ENCODE results near the gene ZSCAN12.
"Not testable (repeated sequence)": the region's sequence is repeated elsewhere in the genome, so short reads cannot be mapped to it uniquely, and the experiment has no call there.

ZSCAN12 gene

DNA sequence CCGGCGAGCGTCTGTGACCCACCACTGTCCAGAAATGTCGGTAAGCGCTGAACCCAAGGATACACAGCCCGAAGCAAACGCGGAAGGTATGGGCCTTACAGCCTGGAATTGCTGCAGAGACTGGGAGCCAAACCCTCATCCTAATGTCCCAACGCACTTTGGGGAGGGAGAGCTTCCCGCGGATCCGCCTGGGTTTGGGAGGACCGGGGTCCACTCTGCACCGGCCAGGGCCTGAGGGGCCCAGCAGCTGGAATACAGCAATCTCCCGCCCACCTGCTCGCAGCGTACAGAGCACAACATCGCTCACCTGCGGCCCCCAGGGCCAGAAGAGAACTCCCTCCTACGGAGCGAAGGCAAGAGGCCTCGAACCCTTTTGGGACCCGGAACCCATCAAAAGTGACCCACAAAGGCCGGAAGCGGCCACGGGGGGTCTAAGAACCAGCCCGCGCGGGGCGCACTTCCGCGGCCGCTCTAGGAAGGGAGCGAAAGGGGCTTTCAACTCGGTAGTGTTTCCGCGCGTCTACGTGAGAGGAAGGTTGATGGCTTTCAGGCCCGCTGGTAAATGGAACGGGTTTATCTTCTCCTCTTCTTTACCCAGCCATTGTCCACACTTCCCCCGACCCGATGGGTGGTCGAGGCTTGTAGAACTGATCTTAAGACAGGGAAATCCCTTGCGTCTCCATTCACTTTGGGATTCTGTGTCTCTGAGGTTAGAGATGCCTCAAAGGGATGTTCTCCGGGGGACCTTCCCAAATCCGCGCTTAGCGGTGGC, at the start of gene ZSCAN12:
Gene ZSCAN12, minus strand, starts transcription at position 398 of the 772 bp plus-strand sequence. CDS start 1,342 bp downstream, outside the sequence.
- DNase-seq: peak; percentile 93

DNA sequence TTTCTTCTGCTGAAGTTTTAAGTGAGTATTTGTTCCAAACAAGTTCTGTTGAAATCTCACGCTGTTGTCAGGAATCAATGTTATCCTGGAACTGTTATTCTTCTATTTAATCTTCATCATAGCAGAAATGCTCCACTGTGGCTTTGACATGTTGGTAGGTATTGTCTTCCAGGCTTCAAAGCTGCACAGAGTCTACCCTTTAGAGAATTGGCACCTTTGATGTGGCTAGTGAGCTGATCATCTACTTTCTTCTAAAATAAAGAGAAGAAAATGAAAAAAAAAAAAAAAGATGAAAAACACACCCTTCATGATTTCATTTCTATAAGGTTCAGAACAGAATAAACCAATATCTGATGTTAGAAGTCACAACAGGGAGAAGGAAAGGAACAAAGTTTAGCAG, 49.5 kb upstream of the ZSCAN12 start:
- no peak for DNase-seq

DNA sequence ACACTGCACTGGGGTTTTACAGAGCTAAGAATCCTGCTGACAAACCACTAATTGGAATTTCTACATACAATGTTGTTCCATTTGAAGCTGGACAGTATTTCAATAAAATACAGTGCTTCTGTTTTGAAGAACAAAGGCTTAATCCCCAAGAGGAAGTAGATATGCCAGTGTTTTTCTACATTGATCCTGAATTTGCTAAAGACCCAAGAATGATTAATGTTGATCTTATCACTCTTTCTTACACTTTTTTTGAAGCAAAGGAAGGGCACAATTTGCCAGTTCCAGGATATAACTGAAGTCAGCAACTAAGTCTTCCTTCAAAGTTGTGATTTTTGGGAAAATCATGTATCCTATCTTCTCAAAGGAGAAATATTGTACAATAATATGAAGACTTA, 48.0 kb upstream of the ZSCAN12 start:
- DNase-seq: not testable (repeated sequence)

DNA sequence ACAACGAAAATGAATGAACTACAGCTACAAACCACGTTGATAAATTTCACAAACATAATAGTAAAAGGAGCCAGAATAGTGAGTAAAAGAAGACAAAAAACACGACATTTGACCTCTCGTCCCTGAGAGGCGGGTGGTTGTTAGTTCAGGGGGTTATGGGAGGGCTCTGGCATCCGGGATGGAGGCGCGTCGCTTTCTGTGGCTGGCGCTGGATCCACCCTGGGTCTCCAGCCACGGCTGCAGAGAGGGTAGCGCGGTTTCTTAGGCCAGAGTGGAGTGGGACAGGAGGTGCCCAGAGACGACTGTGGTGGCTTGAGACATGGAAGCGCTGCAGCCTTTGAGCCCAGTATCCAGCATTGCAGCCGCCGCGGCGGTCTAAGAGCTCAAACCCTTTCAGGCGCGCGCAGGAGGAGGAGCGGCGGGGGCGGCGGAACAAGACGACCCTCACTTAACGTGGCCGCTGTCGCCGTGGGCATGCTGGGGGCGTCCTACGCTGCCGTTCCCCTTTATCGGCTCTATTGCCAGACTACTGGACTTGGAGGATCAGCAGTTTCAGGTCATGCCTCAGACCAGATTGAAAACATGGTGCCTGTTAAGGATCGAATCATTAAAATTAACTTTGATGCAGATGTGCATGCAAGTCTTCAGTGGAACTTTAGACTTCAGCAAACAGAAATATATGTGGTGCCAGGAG, 47.4 kb upstream of the ZSCAN12 start:
- DNase-seq: no peak

DNA sequence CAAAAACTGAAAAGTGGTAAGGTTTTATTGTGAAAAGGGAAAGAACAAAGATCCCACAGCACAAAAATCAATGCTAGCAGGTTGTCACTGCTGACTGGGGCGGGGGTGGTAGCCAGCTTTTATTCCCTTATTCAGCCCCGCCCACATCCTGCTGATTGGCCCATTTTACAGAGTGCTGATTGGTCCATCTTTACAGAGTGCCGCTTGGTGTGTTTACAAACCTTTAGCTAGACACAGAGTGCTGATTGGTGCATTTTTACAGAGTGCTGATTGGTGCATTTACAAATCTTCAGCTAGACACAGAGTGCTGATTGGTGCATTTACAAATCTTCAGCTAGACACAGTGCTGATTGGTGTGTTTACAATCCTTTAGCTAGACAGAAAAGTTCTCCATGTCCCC, 45.2 kb upstream of the ZSCAN12 start:
- DNase-seq: not testable (repeated sequence)

DNA sequence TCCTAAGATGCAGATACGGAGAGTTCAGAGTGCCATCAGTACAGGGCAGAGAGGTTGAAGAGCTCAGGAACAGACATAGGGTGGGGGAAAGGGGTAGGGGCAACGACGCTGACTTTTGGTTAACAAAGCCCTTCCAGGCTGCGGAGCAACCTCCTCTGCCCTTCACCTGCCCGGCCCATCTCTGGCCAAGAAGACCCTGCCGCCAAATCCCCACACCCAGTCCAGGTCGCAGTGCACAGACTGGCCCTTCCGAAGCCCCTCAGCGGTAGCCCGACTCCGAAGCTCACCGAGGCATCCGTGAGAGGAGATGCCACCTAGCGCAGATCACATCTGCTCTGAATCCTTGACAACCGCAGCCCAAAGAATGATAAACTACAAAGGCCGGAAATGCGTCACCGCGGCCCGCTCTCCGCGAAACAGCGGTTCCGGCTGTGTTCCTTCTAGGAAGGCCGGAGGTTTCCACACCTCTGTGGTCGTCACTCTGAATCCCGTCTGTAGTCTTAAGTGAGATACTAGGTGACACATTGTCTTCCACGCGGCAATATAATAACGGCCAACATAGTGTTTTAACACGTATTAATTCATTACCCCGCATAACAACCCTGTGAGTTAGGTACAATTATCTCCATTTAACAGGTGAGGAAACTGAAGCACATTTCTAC, 43.7 kb upstream of the ZSCAN12 start, which contains the start of gene ZSCAN23:
Gene ZSCAN23, minus strand, starts transcription at position 380 of the 662 bp plus-strand sequence. CDS start 7,225 bp downstream, outside the sequence.
- peak; percentile 92 for DNase-seq

DNA sequence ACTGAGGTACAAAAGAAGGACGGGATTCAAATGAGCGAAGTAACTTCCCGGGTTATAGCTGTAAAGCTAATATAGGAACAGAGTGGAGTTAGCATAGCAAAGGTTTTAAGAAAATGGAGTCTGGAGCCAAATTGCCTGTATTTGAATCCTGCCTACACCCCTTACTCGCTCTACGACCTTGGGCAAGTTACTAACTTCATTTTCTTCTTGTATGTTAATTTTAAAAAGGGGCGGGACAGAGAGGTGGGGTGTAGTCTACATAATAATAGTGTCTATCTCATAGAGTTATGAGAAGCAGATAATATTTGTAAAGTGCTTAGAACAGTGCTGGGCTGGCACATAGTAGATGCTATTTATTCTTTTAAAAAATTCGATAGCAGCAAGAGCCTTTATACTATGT, 43.0 kb upstream of the ZSCAN12 start:
- DNase-seq: no peak

DNA sequence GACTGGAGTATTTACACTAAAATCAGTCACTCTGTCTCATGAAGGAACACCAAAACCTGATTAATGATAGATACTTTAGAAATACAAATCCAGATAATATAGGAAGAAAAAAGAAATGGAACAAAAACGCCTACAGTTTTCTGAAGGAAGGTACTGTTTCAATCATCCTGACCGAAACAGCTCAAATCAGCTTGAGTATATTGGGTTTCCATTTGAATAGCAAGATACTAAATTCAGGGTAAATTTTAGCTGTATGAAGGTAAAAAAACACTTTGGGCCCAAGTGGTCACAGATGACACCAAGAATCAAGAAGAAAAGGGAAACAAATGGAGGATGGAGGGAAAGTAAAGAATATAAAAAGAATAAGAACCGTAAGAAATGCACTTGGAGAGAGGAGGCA, 36.9 kb upstream of the ZSCAN12 start:
- no peak for DNase-seq

DNA sequence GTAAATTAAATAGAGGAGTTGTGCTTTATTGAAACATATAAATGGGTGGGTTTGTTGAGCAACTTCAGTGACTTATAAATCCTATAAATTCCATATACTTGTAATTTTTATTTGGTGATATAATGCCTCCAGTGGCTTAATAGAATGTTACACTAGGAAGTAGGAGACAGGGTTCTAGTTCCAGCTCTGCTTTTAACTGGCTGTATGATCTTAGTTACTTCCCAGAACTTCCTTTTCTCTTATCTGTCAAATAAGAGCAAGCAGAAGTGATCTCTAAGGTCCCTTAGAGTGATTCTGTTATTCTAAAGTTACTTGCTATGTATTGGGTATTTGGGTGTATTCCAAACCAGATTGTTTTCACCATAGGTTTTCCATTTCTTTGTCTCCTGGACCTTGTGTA, 33.6 kb upstream of the ZSCAN12 start:
- no peak for DNase-seq

DNA sequence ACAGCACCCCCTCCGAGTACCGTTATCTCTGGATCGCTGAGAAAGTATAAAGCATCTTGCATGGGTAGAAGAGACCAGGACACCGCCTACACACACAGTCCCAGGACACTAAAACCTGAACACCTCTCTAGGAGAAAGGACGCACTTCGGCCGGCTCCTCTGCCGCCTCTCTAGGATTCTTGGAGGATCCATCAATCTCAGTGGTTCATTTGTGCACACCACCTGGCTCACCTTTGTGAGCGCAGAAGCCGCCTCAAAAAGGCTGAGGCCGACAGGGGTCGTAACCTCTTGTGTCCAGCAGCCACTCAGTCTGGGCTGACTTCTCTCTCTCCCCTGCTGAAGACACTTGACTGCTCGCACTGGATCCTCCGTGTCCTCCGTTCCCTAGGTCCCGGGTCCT, 30.2 kb upstream of the ZSCAN12 start:
- no peak for DNase-seq

DNA sequence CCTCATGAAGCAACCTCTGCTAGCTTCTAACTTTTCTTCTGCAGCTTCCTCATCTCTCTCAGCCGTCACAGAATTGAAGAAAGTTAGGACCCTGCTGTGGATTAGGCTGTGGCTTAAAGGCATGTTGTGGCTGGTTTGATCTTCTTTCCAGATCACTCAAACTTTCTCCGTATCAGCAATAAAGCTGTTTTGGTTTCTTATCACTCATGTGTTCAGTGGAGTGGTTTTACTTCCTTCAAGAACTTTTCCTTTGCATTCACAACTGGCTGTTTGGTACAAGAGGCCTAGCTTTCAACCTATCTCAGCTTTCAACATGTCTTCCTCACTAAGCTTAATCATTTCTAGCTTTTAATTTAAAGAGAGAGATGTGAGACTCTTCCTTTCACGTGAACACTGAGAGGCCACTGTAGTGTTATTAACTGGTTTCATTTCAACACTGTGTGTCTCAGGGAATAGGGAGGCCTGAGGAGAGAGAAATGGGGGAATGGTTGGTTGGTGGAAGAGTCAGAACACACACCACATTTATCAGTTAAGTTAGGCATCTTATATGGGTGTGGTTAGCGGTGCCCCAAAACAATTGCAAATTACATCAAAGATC, 26.5 kb upstream of the ZSCAN12 start:
- no peak for DNase-seq

DNA sequence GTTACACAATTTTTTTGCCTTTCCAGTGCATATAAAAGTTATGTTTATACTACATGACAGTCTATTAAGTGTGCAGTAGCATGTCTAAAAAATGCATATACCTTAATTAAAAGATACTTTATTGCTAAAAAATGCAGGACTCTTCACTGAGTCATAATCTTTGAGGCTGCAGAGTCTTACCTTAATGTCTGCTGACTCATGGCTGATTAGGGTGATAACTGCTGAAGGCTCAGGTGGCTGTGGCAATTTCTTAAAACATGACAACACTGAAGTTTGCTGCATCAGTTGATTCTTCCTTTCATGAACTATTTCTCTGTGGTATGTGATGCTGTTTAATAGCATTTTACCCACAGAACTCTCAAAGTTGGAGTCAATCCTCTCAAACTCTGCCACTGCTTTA, 24.6 kb upstream of the ZSCAN12 start:
- DNase-seq: no peak

DNA sequence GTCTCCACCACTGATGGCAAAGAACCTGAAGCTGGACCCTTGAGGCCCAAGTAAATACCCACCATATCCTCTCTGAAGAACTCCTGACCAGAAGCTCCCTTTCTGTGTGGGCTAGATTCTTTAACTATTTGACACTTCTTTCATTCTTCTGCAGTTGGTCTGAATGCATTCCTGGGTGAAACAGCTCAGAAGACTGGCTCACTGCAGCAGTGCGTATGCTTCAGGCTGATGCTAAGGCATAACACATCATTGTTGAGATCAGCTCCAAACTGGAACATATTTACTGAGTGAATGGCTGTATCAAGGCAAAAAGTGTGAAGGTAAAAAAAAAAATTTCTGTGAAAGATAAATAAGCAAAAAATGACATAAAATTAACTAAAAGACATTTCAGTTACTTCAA, 24.0 kb upstream of the ZSCAN12 start:
- DNase-seq: no peak

DNA sequence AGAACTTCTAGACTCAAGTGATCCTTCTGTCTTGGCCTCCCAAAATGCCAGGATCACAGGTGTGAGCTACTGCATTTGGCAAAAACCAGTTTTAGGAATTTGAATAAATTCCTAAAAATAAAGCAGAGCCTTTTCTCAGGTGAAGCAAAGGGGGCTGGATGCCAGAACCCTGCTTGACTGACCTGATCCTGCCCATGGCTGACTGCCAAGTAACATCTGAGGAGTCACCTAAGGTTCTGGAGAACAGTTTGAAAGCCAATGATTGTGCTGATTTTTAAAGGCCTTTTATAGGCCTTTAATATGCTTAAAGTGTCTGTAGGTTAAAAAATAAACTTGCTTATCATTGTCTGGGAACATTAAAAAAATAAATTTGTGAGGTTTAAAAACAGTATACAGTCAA, 14.1 kb upstream of the ZSCAN12 start:
- no peak for DNase-seq

DNA sequence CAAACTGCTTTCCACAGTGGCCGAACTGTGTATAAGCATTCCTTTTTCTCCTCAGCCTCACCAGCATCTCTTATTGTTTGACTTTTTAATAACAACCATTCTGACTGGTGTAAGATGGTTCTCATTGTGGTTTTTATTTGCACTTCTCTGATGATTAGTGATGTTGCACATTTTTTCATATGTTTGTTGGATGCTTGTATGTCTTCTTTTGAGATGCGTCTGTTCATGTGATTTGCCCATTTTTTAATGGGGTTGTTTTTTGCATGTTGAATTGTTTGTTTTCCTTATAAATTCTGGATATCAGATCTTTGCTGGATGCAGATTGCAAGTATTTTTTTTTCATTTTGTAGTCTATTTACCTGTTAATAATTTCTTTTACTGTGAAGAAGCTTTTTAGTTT, 11.2 kb upstream of the ZSCAN12 start:
- no peak for DNase-seq

DNA sequence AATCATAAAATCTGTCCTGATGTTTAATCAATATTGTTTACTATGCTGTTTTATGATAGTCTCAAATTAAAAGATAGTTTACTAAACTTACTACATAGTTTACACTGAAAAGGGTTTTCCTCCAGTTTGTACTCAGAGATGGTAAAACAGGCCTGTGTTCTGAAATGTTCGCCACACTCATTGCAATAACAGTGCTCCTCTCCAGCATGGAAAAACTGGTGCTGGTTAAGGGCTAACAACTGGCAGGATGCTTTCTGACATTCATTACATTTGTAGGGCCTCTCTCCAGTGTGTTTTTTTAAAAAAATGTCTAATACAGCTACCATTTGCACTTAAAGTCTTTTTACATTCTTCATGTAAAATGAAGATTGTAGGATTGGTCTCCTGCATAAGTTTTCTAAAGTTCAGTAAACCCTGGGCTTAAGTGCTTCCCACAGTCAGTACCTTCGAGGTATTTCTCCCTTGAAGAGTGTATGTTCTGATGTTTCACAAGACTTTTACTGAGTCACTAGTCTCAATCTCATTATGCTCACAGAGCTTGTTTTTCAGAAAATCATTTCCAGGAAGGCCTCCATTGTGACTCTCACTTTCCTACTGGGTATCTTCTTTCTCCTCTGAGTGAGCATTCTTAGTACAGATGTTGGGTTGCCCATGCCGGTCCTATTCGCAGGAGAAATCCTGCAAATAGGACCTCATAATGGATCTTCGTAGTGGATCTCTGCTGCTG, 8.7 kb upstream of the ZSCAN12 start:
- no peak for DNase-seq

DNA sequence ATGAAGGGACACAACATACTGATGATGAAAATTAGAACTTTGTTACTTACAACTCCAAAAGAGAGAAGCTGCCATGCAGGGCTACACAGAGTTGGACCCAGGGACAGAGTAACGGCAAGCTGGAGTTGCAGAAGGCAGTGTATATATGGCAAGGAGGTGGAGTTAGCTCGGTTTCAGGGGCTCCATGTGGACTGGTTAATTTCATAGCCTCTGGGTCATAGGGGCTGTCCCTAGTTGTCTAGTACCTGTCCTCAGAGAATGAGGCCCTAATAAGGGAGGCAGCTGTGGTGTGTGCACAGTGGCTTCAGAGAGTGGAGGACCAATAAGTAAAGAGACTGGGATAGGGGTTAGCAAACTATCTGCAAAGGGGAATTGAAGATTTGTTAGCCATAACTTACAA, 7.9 kb upstream of the ZSCAN12 start:
- no peak for DNase-seq

DNA sequence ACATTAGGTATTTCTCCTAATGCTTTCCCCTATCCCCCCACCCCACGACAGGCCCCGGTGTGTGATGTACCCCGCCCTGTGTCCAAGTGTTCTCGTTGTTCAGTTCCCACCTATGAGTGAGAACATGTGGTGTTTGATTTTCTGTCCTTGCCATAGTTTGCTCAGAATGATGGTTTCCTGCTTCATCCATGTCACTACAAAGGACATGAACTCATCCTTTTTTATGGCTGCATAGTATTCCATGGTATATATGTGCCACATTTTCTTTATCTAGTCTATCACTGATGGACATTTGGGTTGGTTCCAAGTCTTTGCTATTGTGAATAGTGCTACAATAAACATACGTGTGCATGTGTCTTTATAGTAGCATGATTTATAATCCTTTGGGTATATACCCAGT, 4.4 kb upstream of the ZSCAN12 start:
- DNase-seq: not testable (repeated sequence)

DNA sequence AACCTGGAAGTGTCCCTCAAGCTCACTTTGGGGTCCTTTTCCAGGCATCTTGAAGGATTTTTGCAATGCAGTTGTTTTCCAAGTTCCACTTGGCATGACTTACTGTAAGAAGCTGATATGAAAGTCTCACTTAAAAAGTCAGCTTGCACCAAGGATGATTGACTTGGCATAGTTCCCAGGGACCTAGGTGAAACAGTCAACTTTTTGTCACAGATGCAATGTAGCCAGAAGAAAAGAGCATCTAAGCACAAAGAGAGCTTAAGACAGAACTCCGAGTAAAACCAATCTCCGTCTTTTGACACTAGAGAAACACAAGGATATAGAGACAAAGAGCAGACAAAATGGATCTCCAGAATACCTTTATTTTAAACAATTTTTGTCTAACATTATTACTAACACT, 2.6 kb upstream of the ZSCAN12 start:
- DNase-seq: no peak

DNA sequence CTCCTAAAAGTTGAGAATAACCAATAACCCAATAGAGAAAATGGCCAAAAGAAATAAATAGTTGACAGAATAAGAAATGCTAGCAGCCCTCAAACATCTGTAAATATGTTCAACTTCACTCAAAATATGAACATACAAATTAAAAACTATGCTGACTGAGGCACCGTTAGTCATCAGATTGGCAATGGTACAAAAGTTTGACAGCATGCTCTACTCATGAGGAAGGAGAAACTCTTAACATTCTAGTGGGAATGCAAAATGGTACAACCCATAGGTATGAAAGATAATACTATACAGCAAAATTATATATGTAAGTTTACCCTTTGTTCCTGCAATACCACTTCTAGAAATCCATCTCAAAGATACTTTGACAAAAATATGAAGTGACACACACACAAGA, 1.6 kb upstream of the ZSCAN12 start:
- no peak for DNase-seq

DNA sequence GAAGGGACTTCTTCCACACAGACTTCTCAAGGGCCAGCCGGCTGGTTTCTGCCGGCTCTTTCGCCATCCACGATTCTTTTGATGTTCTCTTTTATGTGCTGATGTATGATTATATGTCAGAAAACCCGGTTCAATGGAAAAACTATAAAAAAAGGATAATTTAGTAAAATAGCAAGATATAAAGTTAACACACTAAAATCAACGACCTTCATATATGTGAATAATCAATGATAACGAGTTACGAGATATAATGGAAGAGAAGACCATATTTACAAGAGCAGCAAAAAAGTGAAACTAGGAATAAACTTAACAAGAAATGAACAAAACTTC, 540 bp upstream of the ZSCAN12 start:
- no peak for DNase-seq

DNA sequence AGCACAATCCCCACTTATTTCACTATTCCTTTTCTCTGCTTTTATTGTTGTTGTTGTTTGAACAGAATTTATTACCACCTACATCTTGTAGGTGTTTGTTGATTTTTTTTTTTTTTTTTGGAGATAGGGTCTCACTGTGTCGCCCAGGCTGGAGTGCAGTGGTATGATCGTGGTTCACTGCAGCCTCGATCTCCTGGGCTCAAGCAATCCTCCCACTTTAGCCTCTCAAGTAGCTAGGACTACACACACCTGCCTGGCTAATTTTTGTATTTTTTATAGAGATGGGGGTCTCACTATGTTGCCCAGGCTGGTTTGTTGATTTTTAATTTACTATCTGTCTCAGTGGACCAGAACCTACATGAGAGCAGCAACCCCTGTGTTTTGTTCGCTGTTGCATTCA, 3.6 kb downstream of the ZSCAN12 start:
- DNase-seq: no peak
